Ovary (tissue), 3 donors: ENCODE results near the gene ABLIM2.

Experiments used
- POLR2A ChIP-seq: fragments of 450-650 bp; IDR thresholded peaks from one replicate; pipeline ENCODE4 v1.6.1; 2017; ENCODE audit warnings: antibody characterized with exemption, mild to moderate bottlenecking, moderate library complexity
- TF ChIP-seq, protein P1 (sequence below), 3 donors: fragments of 450-650 bp in 2 of 3; fragments of 200-600 bp in 1 of 3; IDR thresholded peaks; one replicate each; pipeline versions ENCODE4 v1.5.1 to v1.8.0; 2016 to 2022; ENCODE audit warnings: antibody characterized with exemption in 3 of 3, mild to moderate bottlenecking in 1 of 3
- donor health status: DM: no; HTN: no; CAD: no.

DNA sequence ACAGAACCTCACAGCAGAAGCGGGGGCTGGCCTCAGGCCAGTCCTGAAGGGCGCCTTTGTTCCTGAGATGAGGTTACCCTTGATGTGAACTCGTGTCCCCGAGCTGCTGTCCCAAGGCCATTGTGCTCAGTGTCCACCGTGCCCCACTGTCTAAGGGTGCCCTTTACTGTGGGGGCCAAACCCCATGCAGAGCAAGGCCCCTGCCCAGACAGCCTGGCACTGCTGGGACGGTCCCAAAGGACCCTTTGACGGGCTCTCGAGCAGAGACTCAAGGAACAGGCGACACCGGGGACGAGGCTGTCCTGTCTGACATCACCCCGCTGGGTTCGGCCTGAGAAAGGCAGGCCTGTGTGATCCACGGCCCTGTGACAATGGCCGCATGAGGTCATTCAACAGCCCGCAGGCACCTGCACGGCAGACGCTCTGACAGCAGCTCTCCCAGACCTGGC is 100.6 kb downstream of the ABLIM2 start:
- TF ChIP-seq, protein P1, sequence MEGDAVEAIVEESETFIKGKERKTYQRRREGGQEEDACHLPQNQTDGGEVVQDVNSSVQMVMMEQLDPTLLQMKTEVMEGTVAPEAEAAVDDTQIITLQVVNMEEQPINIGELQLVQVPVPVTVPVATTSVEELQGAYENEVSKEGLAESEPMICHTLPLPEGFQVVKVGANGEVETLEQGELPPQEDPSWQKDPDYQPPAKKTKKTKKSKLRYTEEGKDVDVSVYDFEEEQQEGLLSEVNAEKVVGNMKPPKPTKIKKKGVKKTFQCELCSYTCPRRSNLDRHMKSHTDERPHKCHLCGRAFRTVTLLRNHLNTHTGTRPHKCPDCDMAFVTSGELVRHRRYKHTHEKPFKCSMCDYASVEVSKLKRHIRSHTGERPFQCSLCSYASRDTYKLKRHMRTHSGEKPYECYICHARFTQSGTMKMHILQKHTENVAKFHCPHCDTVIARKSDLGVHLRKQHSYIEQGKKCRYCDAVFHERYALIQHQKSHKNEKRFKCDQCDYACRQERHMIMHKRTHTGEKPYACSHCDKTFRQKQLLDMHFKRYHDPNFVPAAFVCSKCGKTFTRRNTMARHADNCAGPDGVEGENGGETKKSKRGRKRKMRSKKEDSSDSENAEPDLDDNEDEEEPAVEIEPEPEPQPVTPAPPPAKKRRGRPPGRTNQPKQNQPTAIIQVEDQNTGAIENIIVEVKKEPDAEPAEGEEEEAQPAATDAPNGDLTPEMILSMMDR (IDR thresholded peaks at IDR 0.05): no peak
- no peak for TF ChIP-seq POLR2A
